Activated effector memory CD4-positive, alpha-beta T cell treated with anti-CD3 and anti-CD28 coated beads, Interleukin-2, amount 50 U/mL, for 16 hours (primary cell): Measurements from ENCODE around the gene CELF1.

ENCODE experiments used
- DNase-seq: peaks from one replicate; pipeline ENCODE4 v3.0.0-alpha.2; 2020

The CELF1 gene

GRCh38 chr11:47478651-47479329, 74.1 kb downstream of the CELF1 start:
- no peak for DNase-seq

GRCh38 chr11:47477753-47478152, 75.2 kb downstream of the CELF1 start:
- DNase-seq: no peak

DNA sequence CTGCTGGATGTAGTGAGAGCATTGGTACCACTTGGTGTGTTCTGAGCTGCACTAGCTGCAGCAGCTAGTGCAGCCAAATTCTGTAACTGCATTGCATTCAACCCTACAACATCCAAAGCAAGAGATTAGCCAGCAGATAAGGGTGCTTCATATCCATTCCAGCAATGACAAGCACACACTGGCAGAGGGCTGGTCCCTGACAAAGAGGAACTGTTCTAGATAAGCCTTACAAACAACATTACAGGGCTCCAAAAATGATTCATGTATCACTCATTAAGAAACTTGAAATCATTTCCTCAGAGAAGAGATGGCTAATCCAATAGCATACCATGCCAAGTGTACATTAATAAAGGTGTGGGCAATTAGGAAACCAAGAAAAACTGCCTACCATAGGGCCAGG, 75.6 kb downstream of the CELF1 start:
- no peak for DNase-seq

- DNase-seq: peak; percentile 34
Measured at GRCh38 chr11:47470671-47471070, 82.3 kb downstream of the CELF1 start.

- DNase-seq: peak; percentile 41
Measured at GRCh38 chr11:47469361-47470179, 83.4 kb downstream of the CELF1 start.

DNA sequence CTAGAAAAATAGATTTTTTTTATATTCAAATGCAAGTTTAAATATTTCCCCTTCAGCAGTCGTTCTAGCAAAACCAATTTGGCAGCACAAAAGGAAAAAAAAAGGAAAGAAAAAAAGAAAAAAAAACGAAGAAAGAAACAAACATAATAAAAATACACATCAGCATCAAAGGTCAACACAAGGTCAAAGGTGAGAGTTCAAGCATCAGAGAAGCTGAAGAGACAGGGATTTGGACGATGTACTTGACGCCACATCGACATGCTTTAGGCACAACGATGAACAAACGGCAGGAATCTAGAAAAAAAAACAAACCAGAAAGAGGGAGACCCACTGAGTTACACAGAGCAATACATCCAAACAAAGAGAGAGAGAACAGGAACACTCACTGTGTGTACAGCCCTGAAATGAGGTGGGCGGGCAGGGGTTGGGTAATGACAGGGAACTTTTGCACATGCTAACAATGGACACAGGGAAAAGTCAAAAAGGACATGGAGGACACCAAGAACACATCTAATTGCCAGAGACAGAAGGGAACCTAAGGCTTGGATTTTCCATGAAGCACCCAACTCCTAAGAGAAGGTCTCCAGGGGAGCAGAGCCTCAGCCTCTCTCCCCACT, 84.2 kb downstream of the CELF1 start:
- peak; percentile 50 for DNase-seq

- peak; percentile 36 for DNase-seq
Measured at GRCh38 chr11:47467357-47467756, 85.6 kb downstream of the CELF1 start.

- DNase-seq: peak; percentile 37
Measured at GRCh38 chr11:47466701-47467250, 86.2 kb downstream of the CELF1 start.

DNA sequence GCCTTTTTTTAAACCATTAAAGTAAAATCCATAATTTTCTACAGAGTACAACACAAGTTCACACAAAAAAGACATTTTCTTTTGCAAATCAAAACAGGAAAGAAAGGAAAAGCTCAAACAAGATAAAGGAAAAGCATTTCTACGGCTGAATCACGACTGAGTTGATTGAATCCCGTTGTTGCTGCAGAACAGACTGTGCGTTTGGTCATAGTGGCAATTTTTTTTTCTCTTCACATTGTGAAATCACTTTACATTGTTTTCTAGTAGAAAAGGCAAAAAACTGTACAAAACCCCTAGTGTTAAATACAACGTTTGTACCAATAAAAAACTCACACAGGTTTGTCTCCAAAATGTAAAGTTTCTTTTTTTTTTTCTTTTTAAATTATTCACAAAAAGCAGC, 86.7 kb downstream of the CELF1 start:
- DNase-seq: no peak

GRCh38 chr11:47464483-47464882, 88.4 kb downstream of the CELF1 start:
- peak; percentile 17 for DNase-seq

DNA sequence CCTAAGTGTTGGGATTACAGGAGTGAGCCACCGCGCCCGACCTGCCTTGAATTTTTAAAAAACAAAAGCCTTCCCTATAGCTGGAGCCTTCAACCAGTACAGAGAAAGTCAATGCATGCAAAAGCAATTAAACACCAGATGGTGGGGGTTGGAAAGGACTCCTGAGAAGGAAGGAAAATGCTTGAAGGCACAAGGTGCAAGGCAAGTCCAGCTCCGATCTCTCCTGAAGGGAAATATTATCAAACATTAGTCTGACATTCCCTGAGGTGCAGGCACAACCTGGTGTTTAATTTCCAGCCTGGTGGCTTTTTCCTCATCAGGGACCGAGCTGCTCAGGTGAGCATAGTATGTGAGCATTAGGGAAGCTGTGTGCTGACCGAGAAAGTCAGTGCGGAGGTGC, 91.1 kb downstream of the CELF1 start:
- DNase-seq: no peak

GRCh38 chr11:47460571-47461235, 92.2 kb downstream of the CELF1 start:
- DNase-seq: no peak

DNA sequence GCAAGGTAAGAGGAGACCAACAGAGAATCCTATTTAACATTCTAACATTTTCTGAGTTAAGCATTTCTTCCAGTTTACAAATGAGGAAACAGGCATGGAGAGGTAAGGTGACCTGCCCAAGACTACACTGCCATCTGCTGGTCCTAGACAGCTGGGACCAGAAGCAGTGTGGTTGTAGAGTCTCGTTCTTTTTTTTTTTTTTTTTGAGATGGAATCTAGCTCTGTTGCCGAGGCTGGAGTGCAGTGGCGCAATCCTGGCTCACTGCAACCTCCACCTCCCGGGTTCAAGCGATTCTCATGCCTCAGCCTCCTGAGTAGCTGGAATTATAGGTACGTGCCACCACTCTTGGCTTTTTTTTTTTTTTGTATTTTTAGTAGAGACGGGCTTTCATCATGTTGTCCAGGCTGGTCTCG, 98.7 kb downstream of the CELF1 start:
- peak; percentile 84 for DNase-seq

GRCh38 chr11:47453365-47453764, 99.6 kb downstream of the CELF1 start:
- no peak for DNase-seq

DNA sequence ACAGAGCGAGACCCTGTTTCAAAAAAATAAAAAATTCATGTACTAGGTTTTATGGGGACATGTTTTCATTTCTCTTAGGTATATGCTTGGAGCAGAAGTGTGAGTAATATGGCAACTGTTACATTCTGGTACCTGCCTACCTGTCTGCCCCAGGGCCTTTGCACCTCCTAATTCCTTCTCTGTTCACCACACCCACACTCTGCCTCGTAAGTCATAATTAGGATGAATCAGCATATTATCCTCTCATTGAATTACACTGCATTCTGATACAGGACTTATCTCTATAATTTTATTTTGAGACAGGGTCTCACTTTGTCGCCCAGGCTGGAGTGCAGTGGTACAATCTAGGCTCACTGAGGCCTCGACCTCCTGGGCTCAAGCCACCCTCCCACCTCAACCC, 100.9 kb downstream of the CELF1 start:
- DNase-seq: no peak

- no peak for DNase-seq
Measured at GRCh38 chr11:47451436-47451835, 101.5 kb downstream of the CELF1 start.

GRCh38 chr11:47449541-47449940, 103.4 kb downstream of the CELF1 start:
- DNase-seq: no peak

- no peak for DNase-seq
Measured at GRCh38 chr11:47448566-47449427, 104.1 kb downstream of the CELF1 start, which contains the start of gene RAPSN. Gene RAPSN (minus strand): TSS chr11:47449136. CDS start chr11:47448964, 172 bp downstream.

GRCh38 chr11:47447906-47448305, 105.0 kb downstream of the CELF1 start:
- DNase-seq: no peak

GRCh38 chr11:47446833-47447232, 106.1 kb downstream of the CELF1 start:
- no peak for DNase-seq

DNA sequence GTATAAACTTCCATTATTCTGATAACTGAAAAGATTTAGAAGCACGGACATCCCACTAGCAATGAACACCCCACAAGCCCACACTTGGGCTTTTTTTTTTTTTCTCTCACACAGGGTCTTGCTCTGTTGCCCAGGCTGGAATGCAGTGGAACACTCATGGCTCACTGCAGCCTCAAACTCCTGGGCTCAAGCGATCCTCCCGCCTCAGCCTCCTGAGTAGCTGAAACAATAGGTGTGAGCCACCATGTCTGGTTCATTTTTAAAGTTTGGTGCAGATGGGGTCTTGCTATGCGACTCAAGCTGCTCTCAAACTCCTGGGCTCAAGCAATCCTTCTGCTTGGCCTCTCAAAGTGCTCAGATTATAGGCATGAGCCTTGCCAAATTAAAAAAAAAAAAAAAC, 107.1 kb downstream of the CELF1 start:
- no peak for DNase-seq

GRCh38 chr11:47443817-47444216, 109.1 kb downstream of the CELF1 start:
- DNase-seq: no peak
